GM12874 (cell line): ENCODE measurements around the gene PARD3.

ENCODE experiments used
- TF ChIP-seq, protein P1 (sequence below): IDR thresholded peaks from 2 replicates; pipeline ENCODE4 v1.5.1; 2011; ENCODE audit warnings: low read depth, mild to moderate bottlenecking, control low read depth, low read length, moderate library complexity; ENCODE audit not compliant: insufficient read depth

The PARD3 gene

DNA sequence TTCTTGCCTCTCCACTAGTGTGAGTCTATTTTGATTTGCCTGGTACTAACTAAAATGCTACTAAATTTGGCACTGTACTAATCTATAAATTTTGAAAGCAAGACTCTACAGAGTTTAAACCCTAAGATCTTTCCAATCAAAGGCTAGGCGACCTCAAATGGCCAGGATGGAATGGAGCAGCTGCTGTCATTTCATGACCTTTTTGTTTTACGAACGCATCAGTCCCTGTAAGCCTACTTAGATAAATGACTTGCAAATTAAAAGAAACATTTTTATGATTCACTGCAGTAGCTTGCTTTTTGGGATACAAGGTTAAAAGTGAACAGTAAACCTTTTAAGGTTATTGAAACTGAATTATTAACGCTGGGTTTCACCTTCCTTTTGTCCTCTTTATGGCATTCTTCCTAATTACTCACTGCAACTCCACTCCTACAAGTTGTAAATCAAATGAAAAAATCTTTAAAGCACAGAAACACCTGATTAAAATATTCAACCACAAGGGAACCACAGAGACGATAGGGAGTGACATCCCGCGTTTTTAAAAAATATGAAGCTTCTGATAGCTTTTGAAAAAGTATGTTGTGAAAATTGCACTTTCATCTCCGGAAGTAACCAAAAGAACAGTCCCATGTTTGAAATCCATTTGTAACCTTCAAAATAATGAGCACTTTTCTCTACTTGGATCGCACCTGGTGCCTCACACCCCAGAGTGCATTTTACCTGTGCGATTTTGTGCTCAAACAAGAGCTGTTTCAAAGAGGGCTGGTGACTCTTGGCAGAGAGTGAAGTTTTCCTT, 595.1 kb downstream of the PARD3 start:
- TF ChIP-seq, protein P1, sequence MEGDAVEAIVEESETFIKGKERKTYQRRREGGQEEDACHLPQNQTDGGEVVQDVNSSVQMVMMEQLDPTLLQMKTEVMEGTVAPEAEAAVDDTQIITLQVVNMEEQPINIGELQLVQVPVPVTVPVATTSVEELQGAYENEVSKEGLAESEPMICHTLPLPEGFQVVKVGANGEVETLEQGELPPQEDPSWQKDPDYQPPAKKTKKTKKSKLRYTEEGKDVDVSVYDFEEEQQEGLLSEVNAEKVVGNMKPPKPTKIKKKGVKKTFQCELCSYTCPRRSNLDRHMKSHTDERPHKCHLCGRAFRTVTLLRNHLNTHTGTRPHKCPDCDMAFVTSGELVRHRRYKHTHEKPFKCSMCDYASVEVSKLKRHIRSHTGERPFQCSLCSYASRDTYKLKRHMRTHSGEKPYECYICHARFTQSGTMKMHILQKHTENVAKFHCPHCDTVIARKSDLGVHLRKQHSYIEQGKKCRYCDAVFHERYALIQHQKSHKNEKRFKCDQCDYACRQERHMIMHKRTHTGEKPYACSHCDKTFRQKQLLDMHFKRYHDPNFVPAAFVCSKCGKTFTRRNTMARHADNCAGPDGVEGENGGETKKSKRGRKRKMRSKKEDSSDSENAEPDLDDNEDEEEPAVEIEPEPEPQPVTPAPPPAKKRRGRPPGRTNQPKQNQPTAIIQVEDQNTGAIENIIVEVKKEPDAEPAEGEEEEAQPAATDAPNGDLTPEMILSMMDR, result no peak

GRCh38 chr10:34217524-34217923, 597.6 kb downstream of the PARD3 start:
- TF ChIP-seq, protein P1, result no peak

DNA sequence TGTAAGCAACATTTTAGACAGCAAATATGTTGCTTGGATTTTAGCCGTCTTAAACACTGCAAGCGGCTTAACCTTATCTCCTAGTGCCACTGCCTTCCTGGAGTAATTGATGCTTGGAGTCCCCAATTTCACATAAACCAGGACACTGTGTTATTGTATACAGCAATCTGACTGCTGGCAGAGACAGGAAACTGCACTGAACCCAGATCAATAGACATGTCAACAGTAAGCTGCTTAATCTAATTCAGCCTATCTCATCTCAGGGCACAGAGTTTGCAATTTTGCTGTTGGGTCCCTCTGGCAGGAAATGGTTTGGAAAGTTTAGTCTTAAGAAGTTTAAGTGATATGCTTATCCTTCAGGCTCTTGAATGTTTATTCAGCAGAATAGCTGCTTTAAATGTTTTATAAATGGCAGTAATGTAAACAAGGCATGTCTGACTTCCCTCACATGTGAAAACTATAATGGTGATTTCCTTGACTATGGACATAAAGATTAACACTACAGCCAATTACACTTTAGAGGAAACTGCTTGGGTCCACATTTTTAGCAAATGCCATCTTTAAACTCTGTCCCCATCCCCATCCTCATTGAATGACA, 598.6 kb downstream of the PARD3 start:
- TF ChIP-seq, protein P1, result no peak

DNA sequence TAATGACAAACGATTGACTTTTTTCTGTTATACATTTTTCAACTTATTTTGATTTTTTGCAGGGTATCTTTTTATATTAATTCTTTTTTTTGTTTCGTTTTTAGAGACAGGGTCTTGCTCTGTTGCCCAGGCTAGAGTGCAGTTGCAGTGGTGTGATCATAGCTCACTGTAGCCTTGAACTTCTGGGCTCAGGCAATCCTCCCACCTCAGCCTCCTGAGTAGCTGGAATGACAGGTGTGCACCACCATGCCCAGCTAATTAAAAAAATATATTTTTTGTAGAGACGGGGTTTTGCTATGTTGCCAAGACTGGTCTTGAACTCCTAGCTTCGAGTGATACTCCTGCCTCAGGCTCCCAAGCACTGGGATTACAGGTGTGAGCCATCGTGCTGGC, 601.3 kb downstream of the PARD3 start:
- TF ChIP-seq, protein P1, result no peak

GRCh38 chr10:34213193-34213804, 601.8 kb downstream of the PARD3 start:
- TF ChIP-seq, protein P1, result no peak

GRCh38 chr10:34207343-34207742, 607.8 kb downstream of the PARD3 start:
- TF ChIP-seq, protein P1, result no peak

GRCh38 chr10:34206935-34207268, 608.2 kb downstream of the PARD3 start:
- TF ChIP-seq, protein P1, result no peak
